K562 (cell line): ENCODE results near the gene ERH. TPM values are rescaled to one million over a fixed set of nuclear protein-coding genes. Genes with fewer than 3 reads are reported as not detected.

Source experiments
- ATAC-seq: fragments of 200-7000 bp; cut with Tn5 transposase; 3 replicates; pipeline ENCODE4 v1.9.1; 2020; ENCODE audit warnings: moderate library complexity
- BruUV-seq: library from RNA; stranded (reverse); fragments of 400-500 nt; replicated peaks from 2 replicates; lab custom pipeline; 2021; lab: Mats Ljungman, UMichigan
- CTCF ChIA-PET: fragments of 300-600 bp; formaldehyde crosslinking; extraction: SDS; loops from one replicate; lab custom pipeline; 2021; ENCODE audit warnings: low intra/inter-chr PET ratio; lab: Yijun Ruan, JAX
- POLR2A ChIA-PET: fragments of 300-600, 350-650 bp; sonication (Branson Sonifier 250); formaldehyde crosslinking; extraction: SDS; loops from one replicate; lab custom pipeline; 2021; ENCODE audit warnings: antibody characterized with exemption, inconsistent platforms; lab: Yijun Ruan, JAX
- DNase-seq, 4 experiments: peaks; one replicate each; pipeline versions ENCODE4 v3.0.0 to v3.0.0-alpha.2; 2011 to 2018; ENCODE audit warnings: low spot score in 3 of 4, mixed read lengths in 3 of 4; ENCODE audit errors: extremely low read depth in 1 of 4
- FAIRE-seq: peaks from 2 replicates; lab custom pipeline; 2011; peaks lifted over from hg19 to GRCh38; lab: Jason Lieb, UNC
- H2AFZ ChIP-seq: 2 replicates; pipeline ENCODE4 v1.6.0; 2011; ENCODE audit warnings: low read depth, low read length, control low read depth, inconsistent platforms
- H3K27ac ChIP-seq: fragments of 200-600 bp; 3 replicates; pipeline ENCODE4 v1.8.0; 2011; ENCODE audit warnings: low read depth, mild to moderate bottlenecking, control low read depth, inconsistent platforms, low read length, moderate library complexity, mixed read lengths; ENCODE audit errors: extremely low read depth
- H3K27me3 ChIP-seq, 2 experiments: fragments of 300-600 bp in 1 of 2; 2 replicates in 1 of 2; 3 replicates in 1 of 2; pipeline versions ENCODE4 v1.6.0 to v1.8.0; 2011; ENCODE audit warnings: inconsistent platforms in 2 of 2, low read length in 2 of 2, mild to moderate bottlenecking in 1 of 2, mixed read lengths in 1 of 2, moderate library complexity in 1 of 2; ENCODE audit not compliant: control insufficient read depth in 2 of 2, insufficient read depth in 2 of 2
- H3K36me3 ChIP-seq: fragments of 300-600 bp; 3 replicates; pipeline ENCODE4 v1.8.0; 2011; ENCODE audit warnings: mild to moderate bottlenecking, low read length, inconsistent platforms; ENCODE audit not compliant: control insufficient read depth, insufficient read depth
- H3K4me1 ChIP-seq, 2 experiments: fragments of 200-600 bp in 1 of 2; replicated peaks in 1 of 2; 2 replicates in 1 of 2; 3 replicates in 1 of 2; pipeline versions ENCODE4 v1.5.1 to v1.8.0; 2011; ENCODE audit warnings: inconsistent platforms in 2 of 2, low read length in 2 of 2, mild to moderate bottlenecking in 1 of 2, mixed read lengths in 1 of 2, moderate library complexity in 1 of 2; ENCODE audit not compliant: control insufficient read depth in 2 of 2, insufficient read depth in 2 of 2
- H3K4me2 ChIP-seq: 2 replicates; pipeline ENCODE4 v1.6.1; 2011; ENCODE audit warnings: low read length, control low read depth, inconsistent platforms, mixed read lengths; ENCODE audit not compliant: insufficient read depth
- H3K4me3 ChIP-seq: fragments of 200-600 bp; sonication (generic), shearing (Covaris generic); 2 replicates; pipeline ENCODE4 v1.5.1; 2016; ENCODE audit warnings: control low read depth, inconsistent platforms
- H3K79me2 ChIP-seq: fragments of 200-600 bp; 3 replicates; pipeline ENCODE4 v1.8.0; 2011; ENCODE audit warnings: low read length, inconsistent platforms; ENCODE audit not compliant: control insufficient read depth, insufficient read depth
- H3K9ac ChIP-seq, 2 experiments: 2 replicates each; pipeline versions ENCODE4 v1.6.0 to v1.6.1; 2011; ENCODE audit warnings: low read depth in 2 of 2, low read length in 2 of 2, control low read depth in 1 of 2, inconsistent platforms in 1 of 2, mild to moderate bottlenecking in 1 of 2, mixed read lengths in 1 of 2; ENCODE audit not compliant: insufficient read depth in 1 of 2
- H3K9me1 ChIP-seq: one replicate; pipeline ENCODE4 v1.6.0; 2011; ENCODE audit warnings: inconsistent platforms, mild to moderate bottlenecking, low read length, moderate library complexity; ENCODE audit not compliant: control insufficient read depth, insufficient read depth
- H3K9me3 ChIP-seq: replicated peaks from 2 replicates; pipeline ENCODE4 v1.5.1; 2011; ENCODE audit warnings: low read depth, low read length, inconsistent platforms; ENCODE audit not compliant: control insufficient read depth, insufficient read depth
- H4K20me1 ChIP-seq: replicated peaks from 2 replicates; pipeline ENCODE4 v1.6.1; 2011; ENCODE audit warnings: low read length, inconsistent platforms, mixed read lengths; ENCODE audit not compliant: control insufficient read depth, insufficient read depth
- CREM ChIP-seq: IDR thresholded peaks from 2 replicates; pipeline ENCODE4 v1.6.1; 2014; ENCODE audit warnings: antibody characterized with exemption, low read depth
- FOXJ3 ChIP-seq: sonication (generic); formaldehyde crosslinking; IDR thresholded peaks from 2 replicates; pipeline ENCODE4 v1.4.0; 2020; ENCODE audit warnings: mild to moderate bottlenecking, missing genetic modification reagents
- HNRNPLL ChIP-seq: fragments of 200-400 bp; formaldehyde crosslinking; IDR thresholded peaks from 2 replicates; pipeline ENCODE4 v1.6.1; 2017; ENCODE audit warnings: low read length, low read depth, mild to moderate bottlenecking; ENCODE audit not compliant: poor library complexity, severe bottlenecking
- KDM1A ChIP-seq, 2 experiments: fragments of 450-650 bp; IDR thresholded peaks; 2 replicates each; pipeline ENCODE4 v1.6.1; 2016; ENCODE audit warnings: mild to moderate bottlenecking in 2 of 2
- PHF21A ChIP-seq: fragments of 450-650 bp; IDR thresholded peaks from 2 replicates; pipeline ENCODE4 v1.6.1; 2017; ENCODE audit warnings: low read depth, borderline replicate concordance
- PURB ChIP-seq: sonication (generic); formaldehyde crosslinking; IDR thresholded peaks from 2 replicates; pipeline ENCODE4 v1.9.0; 2021; ENCODE audit warnings: low read depth, mild to moderate bottlenecking, missing genetic modification reagents
- SIX5 ChIP-seq, 2 experiments: IDR thresholded peaks; 2 replicates each; pipeline ENCODE4 v1.6.1; 2011; ENCODE audit warnings: low read length in 2 of 2, borderline replicate concordance in 1 of 2, low read depth in 1 of 2, mild to moderate bottlenecking in 1 of 2, moderate library complexity in 1 of 2; ENCODE audit not compliant: insufficient read depth in 1 of 2
- SMAD2 ChIP-seq: fragments of 150-350 bp; IDR thresholded peaks from 2 replicates; pipeline ENCODE4 v1.6.1; 2014; ENCODE audit warnings: low read depth, mild to moderate bottlenecking, low read length
- SREBF1 ChIP-seq: fragments of 150-350 bp; IDR thresholded peaks from 2 replicates; pipeline ENCODE4 v1.6.1; 2014; ENCODE audit warnings: antibody characterized with exemption, low read depth, low read length, borderline replicate concordance
- SRSF7 ChIP-seq: fragments of 200-400 bp; formaldehyde crosslinking; optimal IDR thresholded peaks from 2 replicates; pipeline ENCODE3; 2017; ENCODE audit warnings: mild to moderate bottlenecking, low read depth, low read length
- ZKSCAN8 ChIP-seq: fragments of 200-800 bp; sonication (Bioruptor generic); IDR thresholded peaks from 2 replicates; pipeline ENCODE4 v1.6.1; 2016; ENCODE audit warnings: missing genetic modification characterization, missing compliant biosample characterization
- ZNF134 ChIP-seq: fragments of 250-450 bp; sonication (Bioruptor Pico); conservative IDR thresholded peaks from 2 replicates; pipeline ENCODE4 v1.4.0; 2020
- ZNF197 ChIP-seq: fragments of 200-800 bp; sonication (Bioruptor generic); IDR thresholded peaks from 2 replicates; pipeline ENCODE4 v1.6.1; 2016; ENCODE audit warnings: low read depth, missing genetic modification characterization, missing compliant biosample characterization
- ZNF217 ChIP-seq: sonication (generic); formaldehyde crosslinking; IDR thresholded peaks from 2 replicates; pipeline ENCODE4 v1.8.0; 2022; ENCODE audit warnings: mild to moderate bottlenecking, missing genetic modification reagents
- WGBS: fragments of 100-300 bp; shearing (Covaris generic); methylation state at CpG from one replicate; pipeline ENCODE4 v1.1.6; 2016; ENCODE audit warnings: low coverage, mixed read lengths; ENCODE audit not compliant: insufficient coverage; ENCODE audit errors: missing lambda C conversion rate; 5-methylcytosine and 5-hydroxymethylcytosine counted together
- in situ Hi-C: fragments of 300-500 bp; cut with MboI; formaldehyde crosslinking; loops from 4 replicates; pipeline ENCODE4 v1.15.0; 2018; ENCODE audit warnings: inconsistent platforms, mixed read lengths
- intact Hi-C: fragments of 100-400 bp; cut with micrococcal nuclease; formaldehyde crosslinking; loops from 2 replicates; pipeline ENCODE4 v1.14.2; 2022
- polyA plus RNA-seq, 8 experiments: library from polyadenylated mRNA; depleted of rRNA in 4 of 8; stranded (reverse) in 5 of 8; unstranded in 3 of 8; fragments of >200 nt; fragmentation: Nextera tagmentation in 2 of 8; fragmentation: Illumina TruSeq in 1 of 8; extraction: Ambion mirVana in 2 of 8; extraction: Trizol in 1 of 8; gene quantifications; 2 replicates each; pipeline versions ENCODE4 v1.2.1 to v1.2.3, GENCODE V29; 2011 to 2014; ENCODE audit warnings: inconsistent platforms in 1 of 8, missing spikeins in 1 of 8
- total RNA-seq, 7 experiments: library from RNA; depleted of rRNA in 6 of 7; stranded (reverse); fragments of >200 nt in 6 of 7; fragmentation: Illumina TruSeq in 2 of 7; extraction: Trizol in 2 of 7; gene quantifications; 2 replicates each; pipeline versions ENCODE4 v1.2.1 to v1.2.3, GENCODE V29; 2011 to 2021; ENCODE audit warnings: low replicate concordance in 1 of 7

ERH gene
- total and polyA plus RNA-seq, 9 of the 15 experiments (the other 6 are each of a cell fraction or from before 2014, with no cell fraction given), result 78.2 to 474 (median 250) TPM

DNA sequence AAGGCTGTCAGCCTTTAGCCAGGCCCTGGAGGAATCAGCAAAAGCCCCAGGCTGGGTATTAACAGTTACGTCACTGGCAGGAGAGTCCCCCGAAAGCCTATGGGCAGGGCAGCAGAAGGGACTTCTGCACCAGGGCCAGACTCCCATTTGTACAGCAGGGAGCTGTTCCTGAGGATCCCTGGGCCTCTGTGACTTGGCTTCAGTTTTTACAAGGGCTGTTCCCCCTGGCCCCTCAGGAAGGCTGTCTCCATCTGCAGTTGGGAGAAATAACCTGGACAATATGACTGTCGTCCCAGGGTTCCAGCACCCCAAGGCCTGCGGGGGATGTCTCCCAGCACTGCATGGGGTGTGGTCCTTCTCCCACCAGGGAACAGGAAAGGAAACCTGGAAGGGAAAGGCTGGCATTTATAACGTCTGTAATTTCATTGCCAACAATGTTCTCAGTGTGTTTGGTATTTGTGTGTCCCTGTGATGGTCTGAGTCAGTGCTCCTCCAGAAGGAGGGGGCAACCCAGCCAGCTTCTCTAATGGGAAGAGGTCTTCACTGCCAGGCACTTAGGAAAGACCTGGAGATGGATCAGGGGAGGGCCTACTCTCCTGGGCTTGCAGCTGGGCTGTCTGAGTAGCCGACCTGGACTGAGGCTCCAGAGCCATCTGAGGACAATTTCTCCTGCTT lies 42.4 kb downstream of the ERH start (continued):
- TF ChIP-seq ZNF197 (CRISPR knock-in tag) (no peak), SREBF1 (no peak), ZNF134 (no peak), PURB (CRISPR knock-in tag) (no peak), HNRNPLL (no peak), SIX5 (IDR thresholded peaks at IDR 0.05; ENCODE audit: borderline replicate concordance in 1 of 2, insufficient read depth in 1 of 2, low read depth in 1 of 2, low read length in 2 of 2) (no peak), SMAD2 (no peak), ZKSCAN8 (CRISPR knock-in tag) (no peak), ZNF217 (no peak)

DNA sequence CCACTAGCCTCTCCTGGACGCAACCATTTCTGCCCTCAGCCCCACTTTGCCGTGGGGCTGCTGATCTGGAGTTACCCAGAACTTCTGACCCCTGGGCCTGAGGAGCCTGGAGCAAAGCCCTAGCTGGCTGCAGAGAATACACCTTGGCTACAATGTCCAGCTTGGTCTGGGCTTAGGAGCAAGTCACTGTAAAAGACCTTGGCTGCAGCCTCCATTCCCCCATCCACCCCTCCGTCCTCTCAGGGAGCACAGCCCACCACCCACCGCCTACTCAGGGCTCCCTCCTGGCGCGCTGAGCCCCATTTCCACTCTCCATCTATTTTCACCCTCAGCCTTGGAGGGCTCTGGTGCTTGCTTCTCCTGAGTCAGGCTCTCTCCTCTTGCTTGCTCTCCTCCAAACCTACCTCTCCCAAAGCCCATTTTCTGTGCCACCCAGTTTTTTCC lies 42.9 kb downstream of the ERH start:
- TF ChIP-seq SRSF7 (no peak), PHF21A (no peak), CREM (no peak), FOXJ3 (no peak), KDM1A (IDR thresholded peaks at IDR 0.05) (no peak)
- H3K9me3 ChIP-seq, result no peaks in the 10 kb centered on the region
- H3K9ac ChIP-seq, result no peak overlapping the region
- no TSS peak for BruUV-seq
- H3K9me1 ChIP-seq, result no peaks in the 10 kb centered on the region
- ATAC-seq, result no peak
- H3K4me2 ChIP-seq, result no peak overlapping the region
- no peaks in the 10 kb centered on the region; a peak in 1 of 5 replicates for H3K4me1 ChIP-seq
- no peaks in the 10 kb centered on the region for H3K36me3 ChIP-seq
- H3K4me3 ChIP-seq, result no peak overlapping the region
- intact Hi-C loops (no loop called here), in situ Hi-C loops (no loop called here)
- no peak overlapping the region for H3K27ac ChIP-seq
- 1% methylated on average over 6 of the region's 6 CpGs for WGBS
- 0 out of 2 replicates have a peak, but pooled peaks cover 4% of the 10 kb centered on the region for H4K20me1 ChIP-seq
- no peak for DNase-seq
- H2AFZ ChIP-seq, result no peak overlapping the region
- no peak for FAIRE-seq
- CTCF ChIA-PET, result no interaction called here
- peaks cover 0 to 75% of the 10 kb centered on the region in 2 experiments; a peak in 4 of 5 replicates for H3K27me3 ChIP-seq
- H3K79me2 ChIP-seq, result no peaks in the 10 kb centered on the region
- POLR2A ChIA-PET, result interaction anchor here (0.5 kb wide), 1 partner anchor 84 kb away, joined by 3 read pairs; no protein-coding TSS in a partner anchor
